DOHH2 (cell line): ENCODE results near the gene CD3G.

Experiments
- H3F3A ChIP-seq: fragments of 200-600 bp; sonication (generic), shearing (Covaris generic); 2 replicates; pipeline ENCODE4 v1.6.0; 2016; ENCODE audit warnings: antibody characterized with exemption, mild to moderate bottlenecking; ENCODE audit not compliant: control insufficient read depth, insufficient read depth
- H3K27ac ChIP-seq: fragments of 200-600 bp; sonication (generic); 2 replicates; pipeline ENCODE4 v1.5.1; 2014; ENCODE audit warnings: low read depth, mild to moderate bottlenecking, low read length, moderate library complexity
- H3K27me3 ChIP-seq: fragments of 200-600 bp; sonication (generic); 2 replicates; pipeline ENCODE4 v1.6.1; 2014; ENCODE audit warnings: mild to moderate bottlenecking, low read length, mixed read lengths; ENCODE audit not compliant: control insufficient read depth
- H3K36me3 ChIP-seq: fragments of 200-600 bp; sonication (generic); 2 replicates; pipeline ENCODE4 v1.6.1; 2014; ENCODE audit warnings: mild to moderate bottlenecking, low read length, moderate library complexity, mixed read lengths; ENCODE audit not compliant: control insufficient read depth
- H3K4me1 ChIP-seq: fragments of 200-600 bp; sonication (generic); 2 replicates; pipeline ENCODE4 v1.6.1; 2014; ENCODE audit warnings: mild to moderate bottlenecking, low read length, mixed read lengths; ENCODE audit not compliant: control insufficient read depth
- H3K4me2 ChIP-seq: fragments of 200-600 bp; sonication (generic); 2 replicates; pipeline ENCODE4 v1.6.0; 2014; ENCODE audit warnings: mild to moderate bottlenecking, low read length, moderate library complexity
- H3K4me3 ChIP-seq: fragments of 200-600 bp; sonication (generic); 2 replicates; pipeline ENCODE4 v1.5.1; 2014; ENCODE audit warnings: mild to moderate bottlenecking, low read length, mixed read lengths
- H3K79me2 ChIP-seq: fragments of 200-600 bp; sonication (generic); 2 replicates; pipeline ENCODE4 v1.6.1; 2014; ENCODE audit warnings: mild to moderate bottlenecking, low read length, mixed read lengths; ENCODE audit not compliant: control insufficient read depth
- H3K9me2 ChIP-seq: fragments of 200-600 bp; sonication (generic); replicated peaks from 2 replicates; pipeline ENCODE4 v1.6.1; 2014; ENCODE audit warnings: mild to moderate bottlenecking, low read length, mixed read lengths; ENCODE audit not compliant: control insufficient read depth
- H3K9me3 ChIP-seq: fragments of 200-600 bp; sonication (generic); 2 replicates; pipeline ENCODE4 v1.6.1; 2014; ENCODE audit warnings: antibody characterized with exemption, low read length, mixed read lengths; ENCODE audit not compliant: control insufficient read depth, insufficient read depth
- H4K20me1 ChIP-seq: fragments of 200-600 bp; sonication (generic); 2 replicates; pipeline ENCODE4 v1.6.0; 2014; ENCODE audit warnings: low read depth, mild to moderate bottlenecking, antibody characterized with exemption, low read length, moderate library complexity; ENCODE audit not compliant: control insufficient read depth, insufficient read depth
- CTCF ChIP-seq: fragments of 200-600 bp; sonication (generic); IDR thresholded peaks from one replicate; pipeline ENCODE4 v1.5.1; 2014; ENCODE audit warnings: antibody characterized with exemption, mild to moderate bottlenecking, low read depth, low read length; ENCODE audit not compliant: poor library complexity, severe bottlenecking
- EZH2phosphoT487 ChIP-seq: fragments of 200-600 bp; sonication (generic); IDR thresholded peaks from 2 replicates; pipeline ENCODE4 v1.6.1; 2017; ENCODE audit warnings: borderline replicate concordance, mild to moderate bottlenecking, antibody characterized with exemption, low read length, moderate library complexity, mixed read lengths

Gene CD3G

GRCh38 chr11:118310781-118311485 is 33.2 kb upstream of the CD3G start:
- Histone ChIP-seq H3K27me3 (no peaks in the 10 kb centered on the region), H3K4me2 (peak overlapping the region; percentile 100), H3K4me3 (peak overlapping the region; percentile 71), H3F3A (peaks cover 35% of the 10 kb centered on the region), H3K36me3 (no peaks in the 10 kb centered on the region), H3K79me2 (peaks cover 6% of the 10 kb centered on the region; the same call in 1 of the 2 replicates), H4K20me1 (no peaks in the 10 kb centered on the region), H3K4me1 (peaks cover 58% of the 10 kb centered on the region), H3K9me3 (no peaks in the 10 kb centered on the region), H3K27ac (peak overlapping the region; percentile 100), H3K9me2 (no peaks in the 10 kb centered on the region)
- TF ChIP-seq CTCF = no peak
- no peak for TF ChIP-seq EZH2phosphoT487

GRCh38 chr11:118311518-118311917 is 32.6 kb upstream of the CD3G start:
- Histone ChIP-seq H3F3A (peaks cover 41% of the 10 kb centered on the region), H3K4me2 (peak overlapping the region; percentile 100), H3K9me3 (no peaks in the 10 kb centered on the region), H3K9me2 (no peaks in the 10 kb centered on the region), H3K36me3 (peaks cover 4% of the 10 kb centered on the region; the same call in 1 of the 2 replicates), H3K4me1 (peaks cover 62% of the 10 kb centered on the region), H3K27ac (peak overlapping the region; percentile 100), H3K4me3 (peak overlapping the region; percentile 71), H4K20me1 (no peaks in the 10 kb centered on the region), H3K27me3 (no peaks in the 10 kb centered on the region), H3K79me2 (peaks cover 6% of the 10 kb centered on the region; the same call in 1 of the 2 replicates)
- TF ChIP-seq EZH2phosphoT487 (no peak), CTCF (peak; percentile 55)

- peaks cover 68% of the 10 kb centered on the region for H3K4me1 ChIP-seq
- H4K20me1 ChIP-seq = no peaks in the 10 kb centered on the region
- peak overlapping the region; percentile 71 for H3K4me3 ChIP-seq
- H3K9me3 ChIP-seq = no peaks in the 10 kb centered on the region
- H3K4me2 ChIP-seq = peak overlapping the region; percentile 100
- peaks cover 48% of the 10 kb centered on the region for H3F3A ChIP-seq
- peaks cover 4% of the 10 kb centered on the region; the same call in 1 of the 2 replicates for H3K36me3 ChIP-seq
- no peaks in the 10 kb centered on the region for H3K9me2 ChIP-seq
- peaks cover 6% of the 10 kb centered on the region; the same call in 1 of the 2 replicates for H3K79me2 ChIP-seq
- TF ChIP-seq EZH2phosphoT487 (no peak), CTCF (no peak)
- peak overlapping the region; percentile 100 for H3K27ac ChIP-seq
- no peaks in the 10 kb centered on the region for H3K27me3 ChIP-seq
Measured at GRCh38 chr11:118312328-118312727, 31.8 kb upstream of the CD3G start.
